Loucy (cell line): Measurements from ENCODE around the gene ERCC1.

ENCODE experiments used
- EZH2phosphoT487 ChIP-seq: fragments of 200-600 bp; IDR thresholded peaks from 2 replicates; pipeline ENCODE4 v1.6.1; 2018; ENCODE audit warnings: antibody characterized with exemption, mild to moderate bottlenecking, moderate library complexity, borderline replicate concordance
- TF ChIP-seq, protein P1 (sequence below): fragments of 200-600 bp; sonication (generic); conservative IDR thresholded peaks from 2 replicates; pipeline ENCODE4 v1.5.1; 2014; ENCODE audit warnings: mild to moderate bottlenecking, antibody characterized with exemption, low read length

DNA sequence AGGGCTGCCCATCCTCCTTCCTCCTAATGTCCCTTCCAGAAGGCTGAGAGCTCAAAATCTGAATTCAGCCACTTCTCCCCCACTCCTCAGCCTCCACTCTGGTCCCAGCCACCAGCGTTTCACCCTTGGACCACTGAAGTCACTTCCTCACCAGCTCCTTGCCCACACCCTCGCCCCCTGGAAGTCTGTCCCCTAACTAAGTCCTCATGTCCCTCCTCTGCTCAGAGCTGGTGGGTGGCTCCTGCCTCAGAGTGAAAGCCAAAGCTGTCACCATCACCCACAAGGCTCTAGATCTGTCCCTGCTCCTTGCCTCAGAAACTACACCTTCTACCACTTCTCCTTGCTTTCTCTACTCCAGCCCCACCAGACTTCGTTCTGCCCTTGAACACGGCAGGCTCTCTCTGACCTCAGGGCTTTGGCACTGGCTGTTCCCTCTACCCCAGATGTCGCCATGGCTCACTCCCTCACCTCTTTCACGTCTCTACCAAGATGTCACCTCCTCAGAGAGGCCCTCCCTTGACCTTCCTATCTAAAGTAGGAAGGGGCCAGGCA is 1.7 kb downstream of the ERCC1 start:
- TF ChIP-seq, protein P1, sequence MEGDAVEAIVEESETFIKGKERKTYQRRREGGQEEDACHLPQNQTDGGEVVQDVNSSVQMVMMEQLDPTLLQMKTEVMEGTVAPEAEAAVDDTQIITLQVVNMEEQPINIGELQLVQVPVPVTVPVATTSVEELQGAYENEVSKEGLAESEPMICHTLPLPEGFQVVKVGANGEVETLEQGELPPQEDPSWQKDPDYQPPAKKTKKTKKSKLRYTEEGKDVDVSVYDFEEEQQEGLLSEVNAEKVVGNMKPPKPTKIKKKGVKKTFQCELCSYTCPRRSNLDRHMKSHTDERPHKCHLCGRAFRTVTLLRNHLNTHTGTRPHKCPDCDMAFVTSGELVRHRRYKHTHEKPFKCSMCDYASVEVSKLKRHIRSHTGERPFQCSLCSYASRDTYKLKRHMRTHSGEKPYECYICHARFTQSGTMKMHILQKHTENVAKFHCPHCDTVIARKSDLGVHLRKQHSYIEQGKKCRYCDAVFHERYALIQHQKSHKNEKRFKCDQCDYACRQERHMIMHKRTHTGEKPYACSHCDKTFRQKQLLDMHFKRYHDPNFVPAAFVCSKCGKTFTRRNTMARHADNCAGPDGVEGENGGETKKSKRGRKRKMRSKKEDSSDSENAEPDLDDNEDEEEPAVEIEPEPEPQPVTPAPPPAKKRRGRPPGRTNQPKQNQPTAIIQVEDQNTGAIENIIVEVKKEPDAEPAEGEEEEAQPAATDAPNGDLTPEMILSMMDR, result no peak
- TF ChIP-seq EZH2phosphoT487, result no peak
